Lower leg skin (tissue), 4 donors: ENCODE results near the gene NCAM1. TPM values are rescaled to one million over a fixed set of nuclear protein-coding genes. Genes with fewer than 3 reads are reported as not detected.

Source experiments
- DNase-seq, 2 donors: peaks; one replicate each; pipeline ENCODE4 v3.0.0-alpha.2; 2019; ENCODE audit warnings: low spot score in 2 of 2
- H3K4me3 ChIP-seq: fragments of 200-600 bp; sonication (generic); 2 replicates; pipeline ENCODE4 v1.5.1; 2017; ENCODE audit warnings: mild to moderate bottlenecking, low read depth; ENCODE audit not compliant: poor library complexity, severe bottlenecking
- CTCF ChIP-seq, 3 donors: fragments of 450-650 bp; IDR thresholded peaks; one replicate each; pipeline ENCODE4 v1.5.1; 2016; ENCODE audit warnings: antibody characterized with exemption in 3 of 3, mild to moderate bottlenecking in 3 of 3, moderate library complexity in 2 of 3
- POLR2A ChIP-seq, 2 donors: fragments of 450-650 bp; IDR thresholded peaks; one replicate each; pipeline ENCODE4 v1.6.1; 2016 to 2017; ENCODE audit warnings: antibody characterized with exemption in 2 of 2, mild to moderate bottlenecking in 1 of 2, moderate library complexity in 1 of 2
- WGBS, 2 donors: methylation state at CpG; one replicate each; pipeline ENCODE4 v1.1.5; 2018; 5-methylcytosine and 5-hydroxymethylcytosine counted together
- intact Hi-C: fragments of 100-400 bp; cut with DNase I; formaldehyde crosslinking; loops from one replicate; pipeline ENCODE4 v1.15.0; 2023; ENCODE audit warnings: low total_unique reads
- total RNA-seq, 4 donors: library from RNA; depleted of rRNA; stranded (reverse); fragments of >200 nt; gene quantifications; one replicate each; pipeline ENCODE4 v1.1.0, GENCODE V29; 2016

The NCAM1 gene
- total RNA-seq, 4 donors from 2014 or later: 1.7 to 7.1 (median 3.8) TPM

DNA sequence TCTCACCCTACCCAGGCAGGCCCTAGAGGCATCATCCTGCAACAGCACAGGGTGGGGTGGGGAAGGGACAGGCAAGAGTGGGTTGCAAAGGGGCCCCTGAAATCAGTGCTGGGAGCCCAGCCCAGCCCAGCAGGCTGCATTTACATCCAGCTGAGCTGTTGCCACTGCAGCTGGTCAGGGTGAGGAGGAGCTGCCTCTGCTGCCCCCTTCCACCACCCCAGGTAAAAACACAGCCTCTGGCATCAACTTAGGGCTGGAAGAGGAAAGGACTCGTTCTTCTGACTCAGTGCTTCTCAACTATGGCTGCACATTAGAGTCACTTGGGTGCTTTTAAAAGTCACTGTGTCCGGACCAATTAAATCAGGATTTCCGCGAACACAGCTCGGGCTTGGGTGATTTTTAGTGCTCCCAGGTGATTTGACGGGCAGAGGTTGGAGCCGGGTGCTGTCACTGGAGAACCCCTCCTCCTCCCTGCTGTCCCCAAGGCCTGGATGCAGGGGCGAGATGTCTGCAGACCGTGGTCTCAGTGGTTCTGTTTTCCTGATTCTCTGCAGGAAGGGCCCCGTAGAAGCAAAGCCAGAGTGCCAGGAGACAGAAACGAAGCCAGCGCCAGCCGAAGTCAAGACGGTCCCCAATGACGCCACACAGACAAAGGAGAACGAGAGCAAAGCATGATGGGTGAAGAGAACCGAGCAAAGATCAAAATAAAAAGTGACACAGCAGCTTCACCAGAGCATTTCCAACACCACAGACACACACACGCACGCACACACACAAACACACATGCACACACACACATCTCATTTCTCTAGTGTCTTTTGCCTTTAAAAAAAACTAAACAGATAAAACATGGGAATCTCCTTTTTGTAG lies 313.7 kb downstream of the NCAM1 start:
- DNase-seq: peak in 1 of 2 donors; percentile 78
- TF ChIP-seq POLR2A (IDR thresholded peaks at IDR 0.05) (no peak), CTCF (IDR thresholded peaks at IDR 0.05) (no peak)
- H3K4me3 ChIP-seq: no peak overlapping the region
- 86 to 89% methylated on average over 19 of the region's 19 CpGs for WGBS, 2 donors
- intact Hi-C loops: no loop called here

- intact Hi-C loops: no loop called here
Observed at GRCh38 chr11:113275602-113276001, 314.4 kb downstream of the NCAM1 start.

GRCh38 chr11:113276466-113276865 lies 315.2 kb downstream of the NCAM1 start:
- WGBS, 2 donors: 89 to 94% methylated on average over 2 of the region's 2 CpGs
- TF ChIP-seq POLR2A (IDR thresholded peaks at IDR 0.05): no peak
- no peak for TF ChIP-seq CTCF (IDR thresholded peaks at IDR 0.05)
- H3K4me3 ChIP-seq: no peak overlapping the region
- no peak for DNase-seq
- intact Hi-C loops: no loop called here

More at GRCh38 chr11:113275602-113276001, 314.4 kb downstream of the NCAM1 start:
- TF ChIP-seq POLR2A (IDR thresholded peaks at IDR 0.05): no peak
- TF ChIP-seq CTCF (IDR thresholded peaks at IDR 0.05): no peak
- 86 to 87% methylated on average over 7 of the region's 7 CpGs for WGBS, 2 donors
- DNase-seq: no peak
- H3K4me3 ChIP-seq: no peak overlapping the region

GRCh38 chr11:113277907-113278306 lies 316.7 kb downstream of the NCAM1 start:
- intact Hi-C loops: no loop called here
- WGBS, 2 donors: 92 to 98% methylated on average over 5 of the region's 5 CpGs
- DNase-seq: peak in 1 of 2 donors; percentile 17
- TF ChIP-seq CTCF (IDR thresholded peaks at IDR 0.05) (no peak), POLR2A (IDR thresholded peaks at IDR 0.05) (no peak)
- H3K4me3 ChIP-seq: no peak overlapping the region

GRCh38 chr11:113278481-113278880 lies 317.3 kb downstream of the NCAM1 start:
- no peak overlapping the region for H3K4me3 ChIP-seq
- DNase-seq: peak in 1 of 2 donors; percentile 14
- TF ChIP-seq CTCF (IDR thresholded peaks at IDR 0.05) (no peak), POLR2A (IDR thresholded peaks at IDR 0.05) (no peak)
- 90 to 93% methylated on average over 9 of the region's 9 CpGs for WGBS, 2 donors
- intact Hi-C loops: no loop called here
